Measurements from ENCODE around the gene FBXO34.

The FBXO34 gene

DNA sequence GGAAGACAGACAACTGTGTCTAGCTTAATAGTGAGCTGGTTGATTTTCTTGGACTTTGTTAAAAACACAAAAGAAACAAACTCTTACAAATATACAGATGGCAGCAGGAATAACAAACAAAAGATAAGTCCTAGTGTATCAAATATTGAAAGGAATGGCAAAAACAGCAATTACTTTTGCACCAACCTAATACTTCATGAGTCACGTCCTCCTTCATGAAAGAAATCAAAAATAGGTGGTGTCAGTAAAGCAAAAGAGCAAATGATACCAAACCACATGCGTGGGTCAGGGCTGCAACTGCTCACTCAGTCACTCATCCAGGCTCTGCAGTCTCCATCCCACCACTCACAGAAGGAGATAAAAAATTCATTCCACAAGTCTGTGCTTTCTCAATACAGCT is 128.6 kb downstream of the FBXO34 start:
- no peak for TF ChIP-seq TCF12 (IDR thresholded peaks at IDR 0.05; ENCODE audit: low read depth)
- TF ChIP-seq YY1 (IDR thresholded peaks at IDR 0.05; ENCODE audit: low read depth): no peak
- no peak for TF ChIP-seq ZBTB7A (IDR thresholded peaks at IDR 0.05; ENCODE audit: low read depth)
- TF ChIP-seq, protein P1, sequence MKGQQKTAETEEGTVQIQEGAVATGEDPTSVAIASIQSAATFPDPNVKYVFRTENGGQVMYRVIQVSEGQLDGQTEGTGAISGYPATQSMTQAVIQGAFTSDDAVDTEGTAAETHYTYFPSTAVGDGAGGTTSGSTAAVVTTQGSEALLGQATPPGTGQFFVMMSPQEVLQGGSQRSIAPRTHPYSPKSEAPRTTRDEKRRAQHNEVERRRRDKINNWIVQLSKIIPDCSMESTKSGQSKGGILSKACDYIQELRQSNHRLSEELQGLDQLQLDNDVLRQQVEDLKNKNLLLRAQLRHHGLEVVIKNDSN (IDR thresholded peaks at IDR 0.05): no peak
- no peak for TF ChIP-seq FOXM1 (IDR thresholded peaks at IDR 0.05; ENCODE audit: borderline replicate concordance, low read depth)
- TF ChIP-seq CREB1 (IDR thresholded peaks at IDR 0.05; ENCODE audit: low read depth): no peak
- TF ChIP-seq MAX (IDR thresholded peaks at IDR 0.05): no peak
- TF ChIP-seq EP300 (IDR thresholded peaks at IDR 0.05; ENCODE audit: borderline replicate concordance): no peak
- TF ChIP-seq, protein P2, sequence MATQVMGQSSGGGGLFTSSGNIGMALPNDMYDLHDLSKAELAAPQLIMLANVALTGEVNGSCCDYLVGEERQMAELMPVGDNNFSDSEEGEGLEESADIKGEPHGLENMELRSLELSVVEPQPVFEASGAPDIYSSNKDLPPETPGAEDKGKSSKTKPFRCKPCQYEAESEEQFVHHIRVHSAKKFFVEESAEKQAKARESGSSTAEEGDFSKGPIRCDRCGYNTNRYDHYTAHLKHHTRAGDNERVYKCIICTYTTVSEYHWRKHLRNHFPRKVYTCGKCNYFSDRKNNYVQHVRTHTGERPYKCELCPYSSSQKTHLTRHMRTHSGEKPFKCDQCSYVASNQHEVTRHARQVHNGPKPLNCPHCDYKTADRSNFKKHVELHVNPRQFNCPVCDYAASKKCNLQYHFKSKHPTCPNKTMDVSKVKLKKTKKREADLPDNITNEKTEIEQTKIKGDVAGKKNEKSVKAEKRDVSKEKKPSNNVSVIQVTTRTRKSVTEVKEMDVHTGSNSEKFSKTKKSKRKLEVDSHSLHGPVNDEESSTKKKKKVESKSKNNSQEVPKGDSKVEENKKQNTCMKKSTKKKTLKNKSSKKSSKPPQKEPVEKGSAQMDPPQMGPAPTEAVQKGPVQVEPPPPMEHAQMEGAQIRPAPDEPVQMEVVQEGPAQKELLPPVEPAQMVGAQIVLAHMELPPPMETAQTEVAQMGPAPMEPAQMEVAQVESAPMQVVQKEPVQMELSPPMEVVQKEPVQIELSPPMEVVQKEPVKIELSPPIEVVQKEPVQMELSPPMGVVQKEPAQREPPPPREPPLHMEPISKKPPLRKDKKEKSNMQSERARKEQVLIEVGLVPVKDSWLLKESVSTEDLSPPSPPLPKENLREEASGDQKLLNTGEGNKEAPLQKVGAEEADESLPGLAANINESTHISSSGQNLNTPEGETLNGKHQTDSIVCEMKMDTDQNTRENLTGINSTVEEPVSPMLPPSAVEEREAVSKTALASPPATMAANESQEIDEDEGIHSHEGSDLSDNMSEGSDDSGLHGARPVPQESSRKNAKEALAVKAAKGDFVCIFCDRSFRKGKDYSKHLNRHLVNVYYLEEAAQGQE (IDR thresholded peaks at IDR 0.05; ENCODE audit: low read depth): no peak
- no peak for TF ChIP-seq TAF1 (IDR thresholded peaks at IDR 0.05; ENCODE audit: low read depth)
- no peak for TF ChIP-seq NFIC (IDR thresholded peaks at IDR 0.05)
- no peak for TF ChIP-seq TEAD4 (IDR thresholded peaks at IDR 0.05)
- TF ChIP-seq RAD21 (IDR thresholded peaks at IDR 0.05; ENCODE audit: low read depth): no peak
- no peak for TF ChIP-seq CEBPB (IDR thresholded peaks at IDR 0.05)
- TF ChIP-seq EGR1 (IDR thresholded peaks at IDR 0.05): no peak

DNA sequence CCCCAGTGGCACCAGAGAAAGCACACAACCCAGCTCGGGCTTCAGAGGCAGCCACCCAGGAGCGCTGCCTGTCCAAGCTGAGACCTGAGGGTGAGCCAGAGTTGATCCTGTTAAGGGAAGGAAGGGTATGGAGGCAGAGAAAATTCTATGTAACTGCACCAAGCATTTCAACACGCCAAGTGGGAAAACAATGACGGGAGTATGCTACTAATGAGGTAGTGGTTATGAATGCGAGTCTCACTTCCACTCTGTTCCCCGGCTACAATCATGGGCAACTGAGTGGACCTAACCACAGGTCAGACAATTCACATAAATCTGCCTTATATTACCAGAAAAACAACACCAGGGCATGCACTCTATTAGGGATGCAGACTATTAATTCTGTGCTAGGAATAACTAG is 130.5 kb downstream of the FBXO34 start:
- TF ChIP-seq CEBPB (IDR thresholded peaks at IDR 0.05) (no peak), ZBTB7A (IDR thresholded peaks at IDR 0.05; ENCODE audit: low read depth) (no peak), TAF1 (IDR thresholded peaks at IDR 0.05; ENCODE audit: low read depth) (no peak), RAD21 (IDR thresholded peaks at IDR 0.05; ENCODE audit: low read depth) (no peak), EP300 (IDR thresholded peaks at IDR 0.05; ENCODE audit: borderline replicate concordance) (no peak), FOXM1 (IDR thresholded peaks at IDR 0.05; ENCODE audit: borderline replicate concordance, low read depth) (no peak), EGR1 (IDR thresholded peaks at IDR 0.05) (no peak), TCF12 (IDR thresholded peaks at IDR 0.05; ENCODE audit: low read depth) (no peak), CREB1 (IDR thresholded peaks at IDR 0.05; ENCODE audit: low read depth) (no peak), TEAD4 (IDR thresholded peaks at IDR 0.05) (no peak), YY1 (IDR thresholded peaks at IDR 0.05; ENCODE audit: low read depth) (no peak), NFIC (IDR thresholded peaks at IDR 0.05) (no peak), MAX (IDR thresholded peaks at IDR 0.05) (no peak)
- TF ChIP-seq, protein P1 (IDR thresholded peaks at IDR 0.05): no peak
- TF ChIP-seq, protein P2 (IDR thresholded peaks at IDR 0.05; ENCODE audit: low read depth): no peak

Measured in Ishikawa (cell line).